22Rv1 (cell line): Measurements from ENCODE around the gene PSMD9.
A peak's percentile ranks its signal among the peaks of the same experiment; 100 is the strongest.

ENCODE experiments used
- ZFX ChIP-seq: fragments of 450-650 bp; IDR thresholded peaks from 2 replicates; pipeline ENCODE4 v1.6.1; 2017; ENCODE audit warnings: antibody characterized with exemption, borderline replicate concordance
- TF ChIP-seq, protein P1 (sequence below): fragments of 450-650 bp; IDR thresholded peaks from 2 replicates; pipeline ENCODE4 v1.5.1; 2017; ENCODE audit warnings: mild to moderate bottlenecking

GRCh38 chr12:121955258-121956237 lies 67.0 kb downstream of the PSMD9 start:
- TF ChIP-seq, protein P1, sequence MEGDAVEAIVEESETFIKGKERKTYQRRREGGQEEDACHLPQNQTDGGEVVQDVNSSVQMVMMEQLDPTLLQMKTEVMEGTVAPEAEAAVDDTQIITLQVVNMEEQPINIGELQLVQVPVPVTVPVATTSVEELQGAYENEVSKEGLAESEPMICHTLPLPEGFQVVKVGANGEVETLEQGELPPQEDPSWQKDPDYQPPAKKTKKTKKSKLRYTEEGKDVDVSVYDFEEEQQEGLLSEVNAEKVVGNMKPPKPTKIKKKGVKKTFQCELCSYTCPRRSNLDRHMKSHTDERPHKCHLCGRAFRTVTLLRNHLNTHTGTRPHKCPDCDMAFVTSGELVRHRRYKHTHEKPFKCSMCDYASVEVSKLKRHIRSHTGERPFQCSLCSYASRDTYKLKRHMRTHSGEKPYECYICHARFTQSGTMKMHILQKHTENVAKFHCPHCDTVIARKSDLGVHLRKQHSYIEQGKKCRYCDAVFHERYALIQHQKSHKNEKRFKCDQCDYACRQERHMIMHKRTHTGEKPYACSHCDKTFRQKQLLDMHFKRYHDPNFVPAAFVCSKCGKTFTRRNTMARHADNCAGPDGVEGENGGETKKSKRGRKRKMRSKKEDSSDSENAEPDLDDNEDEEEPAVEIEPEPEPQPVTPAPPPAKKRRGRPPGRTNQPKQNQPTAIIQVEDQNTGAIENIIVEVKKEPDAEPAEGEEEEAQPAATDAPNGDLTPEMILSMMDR: peak; percentile 77
- TF ChIP-seq ZFX: no peak
